COLO668 (cell line): ENCODE data around the gene MICA.
A peak's percentile ranks its signal among the peaks of the same experiment; 100 is the strongest.
"Not testable (repeated sequence)": the region's sequence is repeated elsewhere in the genome, so short reads cannot be mapped to it uniquely, and the experiment has no call there.

Source experiments
- DNase-seq: peaks from one replicate; lab custom pipeline; 2025; ENCODE audit not compliant: unreplicated experiment; lab: John Stamatoyannopoulos, UW

The MICA gene

GRCh38 chr6:31403283-31404060 lies at the start of gene MICA:
TSS of gene MICA (plus strand) at chr6:31403595. CDS start at chr6:31403633, 38 bp downstream.
- peak; percentile 7 for DNase-seq

GRCh38 chr6:31354158-31354863 lies 49.1 kb upstream of the MICA start:
- DNase-seq, result no peak

DNA sequence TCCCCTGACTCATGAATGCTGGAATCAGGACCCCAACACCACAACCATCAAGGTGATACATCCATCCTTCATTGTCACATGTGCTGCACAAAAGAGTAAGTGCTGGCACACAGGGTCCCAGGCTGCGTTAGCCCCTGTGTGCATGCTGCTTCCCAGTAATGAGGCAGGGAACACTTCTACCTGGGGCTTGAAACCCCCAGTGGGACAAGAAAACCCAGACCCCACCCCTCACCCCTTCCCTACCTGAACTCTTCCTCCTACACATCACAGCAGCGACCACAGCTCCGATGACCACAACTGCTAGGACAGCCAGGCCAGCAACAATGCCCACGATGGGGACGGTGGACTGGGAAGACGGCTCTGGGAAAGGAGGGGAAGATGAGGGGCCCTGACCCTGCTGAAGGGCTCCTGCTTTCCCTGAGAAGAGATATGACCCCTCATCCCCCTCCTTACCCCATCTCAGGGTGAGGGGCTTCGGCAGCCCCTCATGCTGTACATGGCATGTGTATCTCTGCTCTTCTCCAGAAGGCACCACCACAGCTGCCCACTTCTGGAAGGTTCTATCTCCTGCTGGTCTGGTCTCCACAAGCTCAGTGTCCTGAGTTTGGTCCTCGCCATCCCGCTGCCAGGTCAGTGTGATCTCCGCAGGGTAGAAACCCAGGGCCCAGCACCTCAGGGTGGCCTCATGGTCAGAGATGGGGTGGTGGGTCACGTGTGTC lies 48.4 kb upstream of the MICA start:
- no peak for DNase-seq

- no peak for DNase-seq
These were observed 47.8 kb upstream of the MICA start for GRCh38 chr6:31355583-31355948.

- peak; percentile 7 for DNase-seq
These were observed 47.0 kb upstream of the MICA start for GRCh38 chr6:31356216-31356945.

- DNase-seq, result peak; percentile 57
These were observed 46.4 kb upstream of the MICA start, which contains the start of gene HLA-B for GRCh38 chr6:31356946-31357466. TSS of gene HLA-B (minus strand) at chr6:31357179. CDS start at chr6:31357158, 21 bp downstream.

DNA sequence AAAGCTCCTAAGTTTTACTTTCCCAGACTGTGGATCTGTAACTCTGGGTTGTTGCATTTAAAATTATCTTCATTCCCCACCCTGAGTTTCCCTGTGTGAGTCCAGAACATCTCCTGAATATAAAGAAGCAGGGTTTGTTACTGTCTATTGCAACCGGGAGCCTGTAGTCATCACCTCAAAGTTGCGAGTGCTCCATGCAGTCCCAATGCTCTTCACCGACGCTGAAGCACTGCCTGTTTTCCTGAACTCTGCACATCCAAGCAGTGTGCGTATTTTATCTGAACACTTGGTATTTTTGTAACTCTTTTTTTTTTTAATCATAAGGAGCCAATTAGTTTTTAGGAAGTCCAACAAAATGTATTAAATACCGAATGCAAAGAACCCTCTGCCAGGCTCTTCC lies 45.5 kb upstream of the MICA start:
- DNase-seq, result no peak

DNA sequence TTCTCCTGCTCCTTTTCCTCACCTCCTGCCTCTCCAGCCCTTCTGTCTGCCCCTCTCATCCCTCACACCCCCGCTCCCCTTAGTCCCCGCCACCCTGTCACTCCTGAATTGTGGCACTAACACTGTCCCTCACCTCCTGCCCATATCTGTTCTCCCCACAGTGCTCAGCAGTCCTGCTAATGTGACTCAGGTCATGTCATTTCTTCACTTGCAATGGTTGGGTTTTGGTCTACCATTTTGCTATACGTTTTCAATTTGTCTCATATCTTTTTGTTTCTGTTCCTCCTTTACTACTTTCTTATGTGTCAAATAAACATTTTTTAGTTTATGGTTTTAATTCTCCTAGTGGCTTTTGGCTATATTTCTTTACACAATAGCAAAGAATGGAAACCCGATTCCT lies 45.1 kb upstream of the MICA start:
- no peak for DNase-seq

DNA sequence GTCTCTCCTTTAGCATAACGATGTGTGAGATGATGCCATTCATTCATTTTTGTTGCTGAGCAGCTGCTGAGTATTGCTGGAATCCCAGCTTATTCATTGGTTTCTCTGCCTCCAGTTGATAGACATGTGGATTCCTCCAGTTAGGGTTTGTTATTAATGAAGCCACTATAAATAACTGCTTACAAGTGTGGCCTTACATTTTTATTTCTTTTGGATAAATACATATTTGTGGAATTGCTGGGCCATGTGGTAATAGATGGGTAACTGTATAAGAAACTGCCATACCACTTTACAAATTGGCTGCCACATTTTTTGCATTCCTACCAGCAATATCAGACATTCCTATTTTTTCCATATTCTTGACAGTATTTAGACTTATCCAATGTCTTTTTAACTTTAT lies 43.8 kb upstream of the MICA start:
- DNase-seq, result no peak

- DNase-seq, result no peak
These were observed 40.6 kb upstream of the MICA start for GRCh38 chr6:31362751-31363150.

GRCh38 chr6:31363811-31364210 lies 39.6 kb upstream of the MICA start:
- DNase-seq, result no peak

DNA sequence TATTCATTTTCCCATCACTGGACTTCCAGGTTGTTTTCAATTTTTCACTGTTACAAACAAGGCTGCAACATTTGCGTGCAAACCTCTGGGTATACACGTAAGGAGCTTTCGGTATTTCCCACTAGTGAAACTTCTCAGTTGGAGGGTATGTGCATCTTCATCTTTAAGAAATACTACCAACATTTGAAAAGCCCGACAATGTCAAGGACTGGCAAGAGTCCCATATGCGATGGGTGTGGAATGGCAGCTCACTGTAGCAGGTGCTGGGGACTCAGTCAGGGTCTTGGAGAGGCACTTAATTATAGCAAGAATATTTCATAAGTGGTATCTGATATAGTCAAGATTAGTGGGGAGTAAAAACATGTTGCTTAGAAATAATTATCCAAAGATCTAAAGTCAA lies 37.5 kb upstream of the MICA start:
- DNase-seq, result no peak

- peak; percentile 81 for DNase-seq
These were observed 36.5 kb upstream of the MICA start for GRCh38 chr6:31366693-31367470.

DNA sequence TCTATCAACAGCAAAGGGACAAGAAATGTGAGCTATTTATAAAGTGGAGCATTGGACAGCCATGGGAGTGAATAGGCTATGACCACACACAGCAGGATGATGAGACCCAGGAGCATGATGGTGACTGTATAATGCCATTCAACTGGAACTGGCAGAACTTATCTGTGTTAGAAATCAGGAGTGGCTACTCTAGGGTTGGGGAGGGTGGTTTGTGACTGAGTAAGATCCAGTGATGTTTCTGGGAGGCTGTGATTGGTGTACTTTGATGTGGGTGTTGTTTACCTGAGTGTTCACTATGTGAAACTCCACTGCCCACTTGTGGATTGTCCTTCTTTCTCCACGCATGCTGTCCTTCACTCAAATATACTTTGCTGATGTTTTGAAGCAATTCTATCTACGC lies 34.9 kb upstream of the MICA start:
- DNase-seq, result no peak

- DNase-seq, result not testable (repeated sequence)
These were observed 29.3 kb upstream of the MICA start for GRCh38 chr6:31374118-31374517.

DNA sequence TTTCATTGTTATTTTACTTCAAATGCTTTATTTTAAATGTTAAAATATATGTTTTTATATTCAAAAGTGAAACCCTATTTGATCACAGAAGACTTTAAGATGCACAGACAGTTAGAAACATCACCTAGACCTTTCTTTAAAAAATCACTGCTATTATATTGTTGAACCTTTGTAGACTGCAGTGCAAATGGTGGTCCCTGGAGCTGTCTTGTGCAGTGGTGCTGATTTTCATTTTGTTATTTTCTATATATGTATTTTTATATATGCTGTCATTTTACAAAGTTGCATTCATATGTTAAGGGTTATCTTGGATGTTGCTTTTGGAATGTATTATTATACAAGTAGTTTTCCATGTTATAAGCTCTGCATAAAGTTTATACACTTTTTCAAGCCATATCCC lies 27.7 kb upstream of the MICA start:
- no peak for DNase-seq

DNA sequence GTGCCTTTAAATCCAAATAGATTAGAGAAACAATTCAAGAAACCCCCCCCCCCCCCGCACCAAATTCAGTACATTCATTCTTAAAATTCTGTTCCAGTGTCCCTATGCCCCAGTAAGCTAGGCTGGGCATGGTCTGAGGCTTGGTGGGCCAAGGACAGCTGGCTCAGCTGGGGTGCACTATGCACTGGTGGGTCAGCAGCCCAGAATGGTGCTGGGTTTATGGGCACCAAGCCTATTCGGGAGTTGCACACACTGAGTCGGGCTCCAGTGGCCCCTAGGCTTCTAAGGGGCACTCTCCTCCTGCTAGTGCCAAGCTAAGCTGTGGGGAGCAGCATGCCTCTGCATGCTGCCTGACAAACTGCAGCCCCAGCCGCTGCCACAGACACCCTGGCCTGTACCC lies 26.4 kb upstream of the MICA start:
- no peak for DNase-seq

GRCh38 chr6:31378062-31378720 lies 25.2 kb upstream of the MICA start:
- DNase-seq, result no peak

- DNase-seq, result no peak
These were observed 24.7 kb upstream of the MICA start for GRCh38 chr6:31378721-31379103.

GRCh38 chr6:31379850-31380249 lies 23.5 kb upstream of the MICA start:
- no peak for DNase-seq
